HUES64 (cell line): ENCODE measurements around the gene ZNF385D.

ENCODE experiments used
- H3K27ac ChIP-seq: 2 replicates; pipeline ENCODE4 v1.7.0; 2013; ENCODE audit warnings: low read depth, low read length, inconsistent platforms
- H3K27me3 ChIP-seq: 2 replicates; pipeline ENCODE4 v1.6.1; 2013; ENCODE audit warnings: mild to moderate bottlenecking, low read length; ENCODE audit not compliant: insufficient read depth
- H3K36me3 ChIP-seq: 2 replicates; pipeline ENCODE4 v1.6.1; 2013; ENCODE audit warnings: mild to moderate bottlenecking, low read length; ENCODE audit not compliant: insufficient read depth
- H3K4me1 ChIP-seq: 2 replicates; pipeline ENCODE4 v1.6.1; 2013; ENCODE audit warnings: mild to moderate bottlenecking, low read length, moderate library complexity; ENCODE audit not compliant: insufficient read depth
- H3K4me3 ChIP-seq: 2 replicates; pipeline ENCODE4 v1.5.1; 2013; ENCODE audit warnings: mild to moderate bottlenecking, low read length, moderate library complexity
- H3K9ac ChIP-seq: 2 replicates; pipeline ENCODE4 v1.6.1; 2013; ENCODE audit warnings: mild to moderate bottlenecking, low read depth, low read length
- H3K9me3 ChIP-seq: 2 replicates; pipeline ENCODE4 v1.6.1; 2013; ENCODE audit warnings: low read depth, low read length; ENCODE audit not compliant: insufficient read depth
- WGBS: fragments of 150-250, 120-280 bp; methylation state at CpG from one replicate; pipeline ENCODE4 v1.1.7; 2013; ENCODE audit warnings: missing lambda C conversion rate; 5-methylcytosine and 5-hydroxymethylcytosine counted together

ZNF385D gene

GRCh38 chr3:21447476-21448151 is 303.4 kb downstream of the ZNF385D start:
- WGBS: over 99% methylated on average over 3 of the region's 4 CpGs
- Histone ChIP-seq H3K4me1 (no peaks in the 10 kb centered on the region), H3K4me3 (no peak overlapping the region), H3K36me3 (no peaks in the 10 kb centered on the region), H3K9me3 (no peaks in the 10 kb centered on the region), H3K9ac (no peak overlapping the region), H3K27ac (no peak overlapping the region), H3K27me3 (no peaks in the 10 kb centered on the region)

GRCh38 chr3:21446945-21447475 is 304.0 kb downstream of the ZNF385D start:
- no peak overlapping the region for H3K27ac ChIP-seq
- no peaks in the 10 kb centered on the region for H3K36me3 ChIP-seq
- no peaks in the 10 kb centered on the region for H3K9me3 ChIP-seq
- H3K4me1 ChIP-seq: no peaks in the 10 kb centered on the region
- no peaks in the 10 kb centered on the region for H3K27me3 ChIP-seq
- H3K9ac ChIP-seq: no peak overlapping the region
- WGBS: 97% methylated on average over 2 of the region's 2 CpGs
- no peak overlapping the region for H3K4me3 ChIP-seq

- Histone ChIP-seq H3K27ac (no peak overlapping the region), H3K36me3 (no peaks in the 10 kb centered on the region), H3K4me1 (no peaks in the 10 kb centered on the region), H3K9me3 (no peaks in the 10 kb centered on the region), H3K9ac (no peak overlapping the region), H3K4me3 (no peak overlapping the region), H3K27me3 (no peaks in the 10 kb centered on the region)
- 91% methylated on average over 3 of the region's 3 CpGs for WGBS
Measured at GRCh38 chr3:21446027-21446426, 305.0 kb downstream of the ZNF385D start.

- Histone ChIP-seq H3K36me3 (no peaks in the 10 kb centered on the region), H3K4me1 (no peaks in the 10 kb centered on the region), H3K27me3 (no peaks in the 10 kb centered on the region), H3K9ac (no peak overlapping the region), H3K4me3 (no peak overlapping the region), H3K9me3 (no peaks in the 10 kb centered on the region), H3K27ac (no peak overlapping the region)
- WGBS: 70% methylated on average over 3 of the region's 3 CpGs
Measured at GRCh38 chr3:21441821-21442220, 309.2 kb downstream of the ZNF385D start.

GRCh38 chr3:21436835-21437234 is 314.2 kb downstream of the ZNF385D start:
- Histone ChIP-seq H3K9me3 (no peaks in the 10 kb centered on the region), H3K4me3 (no peak overlapping the region), H3K36me3 (no peaks in the 10 kb centered on the region), H3K9ac (no peak overlapping the region), H3K27ac (no peak overlapping the region), H3K4me1 (no peaks in the 10 kb centered on the region), H3K27me3 (no peaks in the 10 kb centered on the region)
- 89% methylated on average over 11 of the region's 11 CpGs for WGBS

- Histone ChIP-seq H3K27me3 (no peaks in the 10 kb centered on the region), H3K9me3 (no peaks in the 10 kb centered on the region), H3K27ac (no peak overlapping the region), H3K4me3 (no peak overlapping the region), H3K36me3 (no peaks in the 10 kb centered on the region), H3K9ac (no peak overlapping the region), H3K4me1 (no peaks in the 10 kb centered on the region)
- WGBS: 95% methylated on average over 2 of the region's 2 CpGs
Measured at GRCh38 chr3:21435871-21436270, 315.1 kb downstream of the ZNF385D start.

GRCh38 chr3:21434310-21434709 is 316.7 kb downstream of the ZNF385D start:
- Histone ChIP-seq H3K9ac (no peak overlapping the region), H3K36me3 (no peaks in the 10 kb centered on the region), H3K9me3 (no peaks in the 10 kb centered on the region), H3K27me3 (no peaks in the 10 kb centered on the region), H3K27ac (no peak overlapping the region), H3K4me1 (no peaks in the 10 kb centered on the region), H3K4me3 (no peak overlapping the region)
- 100% methylated on average over 1 of the region's 1 CpG for WGBS

GRCh38 chr3:21433751-21434150 is 317.3 kb downstream of the ZNF385D start:
- no peak overlapping the region for H3K9ac ChIP-seq
- H3K27ac ChIP-seq: no peak overlapping the region
- H3K27me3 ChIP-seq: no peaks in the 10 kb centered on the region
- no peaks in the 10 kb centered on the region for H3K4me1 ChIP-seq
- no peak overlapping the region for H3K4me3 ChIP-seq
- no peaks in the 10 kb centered on the region for H3K36me3 ChIP-seq
- 98% methylated on average over 2 of the region's 6 CpGs for WGBS
- H3K9me3 ChIP-seq: no peaks in the 10 kb centered on the region

GRCh38 chr3:21426920-21427319 is 324.1 kb downstream of the ZNF385D start:
- Histone ChIP-seq H3K27ac (no peak overlapping the region), H3K36me3 (no peaks in the 10 kb centered on the region), H3K4me3 (no peak overlapping the region), H3K4me1 (no peaks in the 10 kb centered on the region; the same call in 1 of the 2 replicates), H3K9me3 (no peaks in the 10 kb centered on the region), H3K9ac (no peak overlapping the region), H3K27me3 (no peaks in the 10 kb centered on the region)
- 96% methylated on average over 4 of the region's 4 CpGs for WGBS

GRCh38 chr3:21425715-21426114 is 325.3 kb downstream of the ZNF385D start:
- H3K36me3 ChIP-seq: no peaks in the 10 kb centered on the region
- no peak overlapping the region for H3K27ac ChIP-seq
- H3K27me3 ChIP-seq: no peaks in the 10 kb centered on the region
- whole genome bisulfite sequencing: 100% methylated on average over 1 of the region's 2 CpGs
- H3K4me3 ChIP-seq: no peak overlapping the region
- no peaks in the 10 kb centered on the region for H3K9me3 ChIP-seq
- H3K4me1 ChIP-seq: no peaks in the 10 kb centered on the region; the same call in 1 of the 2 replicates
- no peak overlapping the region for H3K9ac ChIP-seq

GRCh38 chr3:21421096-21421495 is 329.9 kb downstream of the ZNF385D start:
- Histone ChIP-seq H3K27me3 (no peaks in the 10 kb centered on the region), H3K27ac (no peak overlapping the region), H3K4me3 (no peak overlapping the region), H3K9me3 (no peaks in the 10 kb centered on the region), H3K36me3 (no peaks in the 10 kb centered on the region), H3K4me1 (no peaks in the 10 kb centered on the region; the same call in 1 of the 2 replicates), H3K9ac (no peak overlapping the region)
- WGBS: 81% methylated on average over 9 of the region's 9 CpGs
